GM23338 (cell line): Measurements from ENCODE around the gene WDR13. TPM values are rescaled to one million over a fixed set of nuclear protein-coding genes. Genes with fewer than 3 reads are reported as not detected.

Experiments
- ATAC-seq: fragments of 200-7000 bp; cut with Tn5 transposase; 3 replicates; pipeline ENCODE4 v1.9.1; 2020
- DNase-seq: peaks from one replicate; pipeline ENCODE4 v3.0.0-alpha.2; 2015; ENCODE audit warnings: low spot score
- H2AFZ ChIP-seq: fragments of 200-600 bp; sonication (generic); 2 replicates; pipeline ENCODE4 v1.8.0; 2016; ENCODE audit warnings: antibody characterized with exemption, mild to moderate bottlenecking, moderate library complexity
- H3F3A ChIP-seq: fragments of 200-600 bp; sonication (generic); replicated peaks from 2 replicates; pipeline ENCODE4 v1.8.0; 2017; ENCODE audit warnings: antibody characterized with exemption, mixed run types, low read depth
- H3K27ac ChIP-seq: fragments of 200-600 bp; sonication (generic); 2 replicates; pipeline ENCODE4 v1.6.1; 2016; ENCODE audit warnings: low read depth
- H3K27me3 ChIP-seq: fragments of 200-600 bp; sonication (generic); 2 replicates; pipeline ENCODE4 v1.8.0; 2016; ENCODE audit warnings: mild to moderate bottlenecking, mixed run types, moderate library complexity; ENCODE audit not compliant: insufficient read depth
- H3K36me3 ChIP-seq: fragments of 200-600 bp; sonication (generic); 2 replicates; pipeline ENCODE4 v1.8.0; 2016; ENCODE audit warnings: mild to moderate bottlenecking; ENCODE audit not compliant: insufficient read depth
- H3K4me1 ChIP-seq: fragments of 200-600 bp; sonication (generic); 2 replicates; pipeline ENCODE4 v1.8.0; 2016; ENCODE audit warnings: mild to moderate bottlenecking, moderate library complexity; ENCODE audit not compliant: insufficient read depth
- H3K4me2 ChIP-seq: fragments of 200-600 bp; sonication (generic); 2 replicates; pipeline ENCODE4 v1.7.1; 2017; ENCODE audit warnings: mixed run types
- H3K4me3 ChIP-seq: fragments of 200-600 bp; sonication (generic); 2 replicates; pipeline ENCODE4 v1.6.1; 2016; ENCODE audit warnings: mixed run types
- H3K79me2 ChIP-seq: fragments of 200-600 bp; sonication (generic); replicated peaks from 2 replicates; pipeline ENCODE4 v1.8.0; 2017; ENCODE audit warnings: mild to moderate bottlenecking; ENCODE audit not compliant: insufficient read depth
- H3K9me2 ChIP-seq: fragments of 200-600 bp; sonication (generic); 2 replicates; pipeline ENCODE4 v1.8.0; 2017; ENCODE audit not compliant: insufficient read depth
- H4K20me1 ChIP-seq: fragments of 200-600 bp; sonication (generic); replicated peaks from 2 replicates; pipeline ENCODE4 v1.8.0; 2017; ENCODE audit warnings: mild to moderate bottlenecking; ENCODE audit not compliant: insufficient read depth
- H3K27ac Mint-ChIP-seq: 2 replicates; pipeline ENCODE4 v1.8.0; 2020; ENCODE audit warnings: inconsistent platforms, mild to moderate bottlenecking, moderate library complexity, mixed read lengths
- H3K27me3 Mint-ChIP-seq: 3 replicates; pipeline ENCODE4 v1.8.0; 2022; ENCODE audit warnings: low read depth, mild to moderate bottlenecking, moderate library complexity, mixed read lengths, inconsistent platforms; ENCODE audit not compliant: insufficient read depth, poor library complexity
- H3K36me3 Mint-ChIP-seq: 3 replicates; pipeline ENCODE4 v1.8.0; 2021; ENCODE audit warnings: low read depth, mild to moderate bottlenecking, inconsistent platforms, moderate library complexity, mixed read lengths
- H3K4me1 Mint-ChIP-seq: 3 replicates; pipeline ENCODE4 v1.8.0; 2020; ENCODE audit warnings: mild to moderate bottlenecking, inconsistent platforms, mixed read lengths
- H3K4me3 Mint-ChIP-seq: 3 replicates; pipeline ENCODE4 v1.8.0; 2021; ENCODE audit warnings: moderate library complexity, mild to moderate bottlenecking, inconsistent platforms, mixed read lengths
- H3K9me3 Mint-ChIP-seq: 3 replicates; pipeline ENCODE4 v1.8.0; 2020; ENCODE audit warnings: moderate library complexity, mild to moderate bottlenecking, inconsistent platforms, mixed read lengths
- CREB1 ChIP-seq: fragments of 250-450 bp; sonication (Bioruptor Pico); IDR thresholded peaks from 2 replicates; pipeline ENCODE4 v1.5.0; 2020; ENCODE audit warnings: low read depth, mild to moderate bottlenecking, moderate library complexity
- CTCF ChIP-seq, 2 experiments: fragments of 200-600 bp in 1 of 2; sonication (generic) in 1 of 2; conservative IDR thresholded peaks; 2 replicates each; pipeline versions ENCODE4 v1.5.1 to v1.6.1; 2016 to 2017; ENCODE audit warnings: antibody characterized with exemption in 2 of 2, low read depth in 2 of 2, mild to moderate bottlenecking in 2 of 2, moderate library complexity in 1 of 2
- REST ChIP-seq: IDR thresholded peaks from one replicate; pipeline ENCODE4 v1.6.1; 2018; ENCODE audit warnings: antibody characterized with exemption; ENCODE audit not compliant: unreplicated experiment
- polyA plus RNA-seq: library from polyadenylated mRNA; unstranded; fragments of >200 nt; fragmentation: Nextera tagmentation; extraction: Ambion mirVana; gene quantifications from 2 replicates; pipeline ENCODE4 v1.2.1, GENCODE V29; 2016
- total RNA-seq: library from RNA; depleted of rRNA; stranded (reverse); fragments of >200 nt; shearing (Covaris generic); gene quantifications from 2 replicates; pipeline ENCODE4 v1.2.3, GENCODE V29; 2014
- TF ChIP-seq, protein P1 (sequence below): fragments of 250-450 bp; sonication (Bioruptor Pico); IDR thresholded peaks from 2 replicates; pipeline ENCODE4 v1.5.0; 2020; ENCODE audit warnings: mild to moderate bottlenecking, moderate library complexity

Gene WDR13
- total and polyA plus RNA-seq, 2 experiments from 2014 or later = 24.2 to 24.9 TPM

DNA sequence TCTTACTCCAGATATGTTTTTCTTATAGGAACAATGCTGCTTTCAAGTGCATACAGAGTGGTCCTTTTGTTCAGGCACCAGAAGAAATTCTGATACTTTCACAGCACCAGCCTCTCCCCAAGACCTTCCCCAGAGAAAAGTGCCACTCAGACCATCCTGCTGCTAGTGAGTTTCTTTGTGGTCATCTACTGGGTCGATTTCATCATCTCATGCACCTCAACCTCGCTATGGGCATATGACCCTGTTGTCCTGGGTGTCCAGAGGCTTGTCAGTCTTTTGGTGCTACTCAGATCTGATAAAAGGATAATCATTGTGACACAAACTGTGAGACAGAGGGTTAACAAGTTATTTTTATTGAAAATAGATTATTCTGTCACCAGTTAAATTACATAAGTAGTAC, 39.5 kb downstream of the WDR13 start (continued):
- TF ChIP-seq CTCF (conservative IDR thresholded peaks at IDR 0.05; ENCODE audit: low read depth in 2 of 2) (no peak), CREB1 (CRISPR knock-in tag) (no peak)
- TF ChIP-seq, protein P1, sequence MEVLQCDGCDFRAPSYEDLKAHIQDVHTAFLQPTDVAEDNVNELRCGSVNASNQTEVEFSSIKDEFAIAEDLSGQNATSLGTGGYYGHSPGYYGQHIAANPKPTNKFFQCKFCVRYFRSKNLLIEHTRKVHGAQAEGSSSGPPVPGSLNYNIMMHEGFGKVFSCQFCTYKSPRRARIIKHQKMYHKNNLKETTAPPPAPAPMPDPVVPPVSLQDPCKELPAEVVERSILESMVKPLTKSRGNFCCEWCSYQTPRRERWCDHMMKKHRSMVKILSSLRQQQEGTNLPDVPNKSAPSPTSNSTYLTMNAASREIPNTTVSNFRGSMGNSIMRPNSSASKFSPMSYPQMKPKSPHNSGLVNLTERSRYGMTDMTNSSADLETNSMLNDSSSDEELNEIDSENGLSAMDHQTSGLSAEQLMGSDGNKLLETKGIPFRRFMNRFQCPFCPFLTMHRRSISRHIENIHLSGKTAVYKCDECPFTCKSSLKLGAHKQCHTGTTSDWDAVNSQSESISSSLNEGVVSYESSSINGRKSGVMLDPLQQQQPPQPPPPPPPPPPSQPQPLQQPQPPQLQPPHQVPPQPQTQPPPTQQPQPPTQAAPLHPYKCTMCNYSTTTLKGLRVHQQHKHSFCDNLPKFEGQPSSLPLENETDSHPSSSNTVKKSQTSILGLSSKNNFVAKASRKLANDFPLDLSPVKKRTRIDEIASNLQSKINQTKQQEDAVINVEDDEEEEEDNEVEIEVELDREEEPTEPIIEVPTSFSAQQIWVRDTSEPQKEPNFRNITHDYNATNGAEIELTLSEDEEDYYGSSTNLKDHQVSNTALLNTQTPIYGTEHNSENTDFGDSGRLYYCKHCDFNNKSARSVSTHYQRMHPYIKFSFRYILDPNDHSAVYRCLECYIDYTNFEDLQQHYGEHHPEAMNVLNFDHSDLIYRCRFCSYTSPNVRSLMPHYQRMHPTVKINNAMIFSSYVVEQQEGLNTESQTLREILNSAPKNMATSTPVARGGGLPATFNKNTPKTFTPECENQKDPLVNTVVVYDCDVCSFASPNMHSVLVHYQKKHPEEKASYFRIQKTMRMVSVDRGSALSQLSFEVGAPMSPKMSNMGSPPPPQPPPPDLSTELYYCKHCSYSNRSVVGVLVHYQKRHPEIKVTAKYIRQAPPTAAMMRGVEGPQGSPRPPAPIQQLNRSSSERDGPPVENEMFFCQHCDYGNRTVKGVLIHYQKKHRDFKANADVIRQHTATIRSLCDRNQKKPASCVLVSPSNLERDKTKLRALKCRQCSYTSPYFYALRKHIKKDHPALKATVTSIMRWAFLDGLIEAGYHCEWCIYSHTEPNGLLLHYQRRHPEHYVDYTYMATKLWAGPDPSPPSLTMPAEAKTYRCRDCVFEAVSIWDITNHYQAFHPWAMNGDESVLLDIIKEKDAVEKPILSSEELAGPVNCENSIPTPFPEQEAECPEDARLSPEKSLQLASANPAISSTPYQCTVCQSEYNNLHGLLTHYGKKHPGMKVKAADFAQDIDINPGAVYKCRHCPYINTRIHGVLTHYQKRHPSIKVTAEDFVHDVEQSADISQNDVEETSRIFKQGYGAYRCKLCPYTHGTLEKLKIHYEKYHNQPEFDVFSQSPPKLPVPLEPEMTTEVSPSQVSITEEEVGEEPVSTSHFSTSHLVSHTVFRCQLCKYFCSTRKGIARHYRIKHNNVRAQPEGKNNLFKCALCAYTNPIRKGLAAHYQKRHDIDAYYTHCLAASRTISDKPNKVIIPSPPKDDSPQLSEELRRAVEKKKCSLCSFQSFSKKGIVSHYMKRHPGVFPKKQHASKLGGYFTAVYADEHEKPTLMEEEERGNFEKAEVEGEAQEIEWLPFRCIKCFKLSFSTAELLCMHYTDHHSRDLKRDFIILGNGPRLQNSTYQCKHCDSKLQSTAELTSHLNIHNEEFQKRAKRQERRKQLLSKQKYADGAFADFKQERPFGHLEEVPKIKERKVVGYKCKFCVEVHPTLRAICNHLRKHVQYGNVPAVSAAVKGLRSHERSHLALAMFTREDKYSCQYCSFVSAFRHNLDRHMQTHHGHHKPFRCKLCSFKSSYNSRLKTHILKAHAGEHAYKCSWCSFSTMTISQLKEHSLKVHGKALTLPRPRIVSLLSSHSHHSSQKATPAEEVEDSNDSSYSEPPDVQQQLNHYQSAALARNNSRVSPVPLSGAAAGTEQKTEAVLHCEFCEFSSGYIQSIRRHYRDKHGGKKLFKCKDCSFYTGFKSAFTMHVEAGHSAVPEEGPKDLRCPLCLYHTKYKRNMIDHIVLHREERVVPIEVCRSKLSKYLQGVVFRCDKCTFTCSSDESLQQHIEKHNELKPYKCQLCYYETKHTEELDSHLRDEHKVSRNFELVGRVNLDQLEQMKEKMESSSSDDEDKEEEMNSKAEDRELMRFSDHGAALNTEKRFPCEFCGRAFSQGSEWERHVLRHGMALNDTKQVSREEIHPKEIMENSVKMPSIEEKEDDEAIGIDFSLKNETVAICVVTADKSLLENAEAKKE = no peak

DNA sequence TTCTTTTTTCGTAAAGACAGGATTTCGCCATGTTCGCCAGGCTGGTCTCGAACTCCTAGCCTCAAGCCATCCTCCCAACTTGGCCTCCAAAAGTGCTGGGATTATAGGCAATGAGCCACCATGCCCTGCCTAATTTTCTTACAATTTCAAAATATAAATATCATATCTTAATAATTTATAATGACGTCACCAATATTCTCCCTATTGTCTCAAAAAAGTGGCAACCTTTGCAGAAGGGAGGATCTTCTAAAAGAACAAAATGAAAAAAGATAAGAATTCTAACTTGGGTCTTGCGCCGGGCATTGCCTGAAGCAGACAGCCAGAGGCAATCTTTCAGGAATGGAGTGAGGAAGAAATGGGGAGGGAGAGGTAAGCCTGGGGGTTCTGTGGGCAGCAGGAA, 48.4 kb downstream of the WDR13 start:
- ATAC-seq = no peak
- H3K4me1 ChIP-seq = peaks cover 5% of the 10 kb centered on the region; the same call in 1 of the 2 replicates
- no peak overlapping the region for H3K4me3 ChIP-seq
- H3K9me2 ChIP-seq = no peaks in the 10 kb centered on the region
- no peak overlapping the region for H3K4me2 ChIP-seq
- DNase-seq = no peak
- no peak overlapping the region for H2AFZ ChIP-seq
- no peak overlapping the region for H3K27ac ChIP-seq
- no peaks in the 10 kb centered on the region for H3K36me3 ChIP-seq
- no peak overlapping the region for H3K27ac Mint-ChIP-seq
- no peaks in the 10 kb centered on the region; the same call in 2 of the 3 replicates for H3K9me3 Mint-ChIP-seq
- H3K4me3 Mint-ChIP-seq = no peak overlapping the region
- H3K4me1 Mint-ChIP-seq = peaks cover 9% of the 10 kb centered on the region
- no peaks in the 10 kb centered on the region for H3K27me3 Mint-ChIP-seq
- H3K79me2 ChIP-seq = no peaks in the 10 kb centered on the region
- no peaks in the 10 kb centered on the region for H3K36me3 Mint-ChIP-seq
- H3K27me3 ChIP-seq = no peaks in the 10 kb centered on the region
- H4K20me1 ChIP-seq = no peaks in the 10 kb centered on the region
- H3F3A ChIP-seq = no peaks in the 10 kb centered on the region
- TF ChIP-seq CREB1 (CRISPR knock-in tag) = no peak
- no peak for TF ChIP-seq CTCF (conservative IDR thresholded peaks at IDR 0.05; ENCODE audit: low read depth in 2 of 2)
- TF ChIP-seq REST = no peak
